HL-60/S4 (cell line): ENCODE measurements around the gene L3MBTL2.

Experiments
- in situ Hi-C: fragments of 300-500 bp; cut with MboI; formaldehyde crosslinking; loops from 2 replicates; pipeline ENCODE4 v1.14.3; 2022; ENCODE audit warnings: low sequenced_read_pairs

The L3MBTL2 gene

DNA sequence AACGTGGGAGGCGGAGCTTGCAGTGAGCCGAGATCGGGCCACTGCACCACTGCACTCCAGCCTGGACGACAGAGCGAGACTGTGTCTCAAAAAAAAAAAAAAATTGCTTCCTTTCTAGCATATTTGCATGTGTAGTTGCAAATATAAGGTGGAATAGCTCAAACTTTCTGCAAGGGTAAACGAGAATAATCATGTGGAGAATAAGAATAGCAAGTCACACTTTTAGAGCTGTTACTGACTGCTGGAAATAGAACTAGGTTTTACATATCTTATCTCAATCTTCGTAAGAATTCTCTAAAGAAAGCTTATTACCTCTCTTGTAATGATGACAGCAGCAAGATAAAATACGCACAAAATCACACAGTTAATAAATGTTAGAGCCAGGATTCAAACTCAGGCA lies 1.6 kb downstream of the L3MBTL2 start:
- in situ Hi-C loops, result no loop called here

DNA sequence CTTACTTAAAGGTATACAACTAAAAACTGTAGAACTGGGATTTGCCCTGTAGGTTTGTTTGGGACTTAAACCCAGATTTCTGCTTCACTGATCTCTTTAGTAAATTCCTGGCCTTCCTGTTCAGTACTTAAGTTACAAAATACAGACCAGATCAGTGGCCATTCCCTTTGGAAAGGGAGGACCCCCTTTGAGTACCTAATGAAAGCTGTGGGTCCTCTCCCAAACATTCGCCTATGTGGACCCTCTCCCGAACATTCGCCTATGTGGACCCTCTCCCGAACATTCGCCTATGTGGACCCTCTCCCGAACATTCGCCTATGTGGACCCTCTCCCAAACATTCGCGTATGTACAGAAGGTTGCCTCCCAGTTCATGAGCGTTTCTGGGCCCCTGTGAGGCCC lies 10.3 kb downstream of the L3MBTL2 start:
- in situ Hi-C loops, result no loop called here

DNA sequence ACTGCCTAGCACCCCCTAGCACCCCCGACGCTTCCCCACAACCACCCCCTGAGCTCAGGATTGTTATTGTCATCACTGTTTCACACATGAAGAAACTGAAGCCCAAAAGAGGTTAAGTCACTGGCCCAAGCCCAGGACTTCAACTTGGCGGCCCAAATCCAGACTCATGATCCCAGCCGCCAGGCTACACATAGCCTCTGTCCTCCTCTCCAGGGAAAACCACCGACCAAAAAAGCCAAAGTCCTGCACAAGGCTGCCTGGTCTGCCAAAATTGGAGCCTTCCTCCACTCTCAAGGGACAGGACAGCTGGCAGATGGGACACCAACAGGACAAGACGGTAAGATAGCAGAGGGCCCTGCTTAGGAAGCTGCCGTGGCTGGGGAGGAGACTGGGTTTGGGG lies 10.8 kb downstream of the L3MBTL2 start:
- in situ Hi-C loops, result no loop called here

DNA sequence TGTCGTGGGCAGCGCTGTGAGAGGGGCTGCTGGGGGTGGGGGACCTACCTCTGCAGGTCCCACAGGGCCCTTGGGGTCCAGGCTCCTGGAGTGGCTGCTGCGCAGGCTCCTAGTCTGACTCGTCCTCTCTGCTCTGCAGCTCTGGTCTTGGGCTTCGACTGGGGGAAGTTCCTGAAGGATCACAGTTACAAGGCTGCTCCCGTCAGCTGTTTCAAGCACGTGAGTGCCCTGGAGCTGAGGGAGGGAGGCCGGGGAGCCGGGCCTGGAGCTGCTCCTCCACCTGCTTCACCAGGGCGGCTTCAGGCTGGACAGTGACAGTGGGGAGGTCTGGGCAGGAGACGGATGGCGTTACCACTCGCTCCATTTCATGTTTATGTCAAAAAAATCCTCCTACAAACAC lies 11.9 kb downstream of the L3MBTL2 start:
- in situ Hi-C loops, result no loop called here

DNA sequence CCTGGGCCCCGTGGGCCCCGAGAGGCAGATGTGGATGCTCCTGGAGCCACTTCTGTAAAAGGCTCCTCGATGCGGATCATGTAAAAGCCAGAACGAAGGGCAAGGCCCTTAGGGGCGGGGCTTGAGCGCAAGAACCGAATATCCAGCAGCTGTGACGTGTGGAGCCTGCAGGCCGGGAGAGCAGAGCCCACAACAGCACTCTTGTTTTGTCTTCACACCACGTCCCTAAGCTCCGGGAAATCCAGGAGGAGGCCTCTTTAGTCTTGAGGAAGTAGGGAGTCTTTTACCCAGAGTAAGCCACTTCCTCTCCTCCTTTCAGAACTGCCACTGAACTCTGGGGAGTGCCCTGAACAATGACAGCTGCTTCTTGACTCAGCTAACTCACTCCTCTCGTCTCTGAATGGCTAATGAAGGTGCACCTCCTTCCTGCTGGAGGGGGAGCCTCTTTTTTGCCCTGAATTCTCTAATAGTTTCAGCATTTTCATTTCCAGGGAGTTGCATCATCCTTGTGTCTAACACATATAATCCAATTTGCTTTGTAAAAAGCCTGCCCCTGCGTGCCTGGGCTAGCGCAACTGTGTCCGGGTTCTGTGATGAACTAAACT lies 12.5 kb downstream of the L3MBTL2 start:
- in situ Hi-C loops, result no loop called here

DNA sequence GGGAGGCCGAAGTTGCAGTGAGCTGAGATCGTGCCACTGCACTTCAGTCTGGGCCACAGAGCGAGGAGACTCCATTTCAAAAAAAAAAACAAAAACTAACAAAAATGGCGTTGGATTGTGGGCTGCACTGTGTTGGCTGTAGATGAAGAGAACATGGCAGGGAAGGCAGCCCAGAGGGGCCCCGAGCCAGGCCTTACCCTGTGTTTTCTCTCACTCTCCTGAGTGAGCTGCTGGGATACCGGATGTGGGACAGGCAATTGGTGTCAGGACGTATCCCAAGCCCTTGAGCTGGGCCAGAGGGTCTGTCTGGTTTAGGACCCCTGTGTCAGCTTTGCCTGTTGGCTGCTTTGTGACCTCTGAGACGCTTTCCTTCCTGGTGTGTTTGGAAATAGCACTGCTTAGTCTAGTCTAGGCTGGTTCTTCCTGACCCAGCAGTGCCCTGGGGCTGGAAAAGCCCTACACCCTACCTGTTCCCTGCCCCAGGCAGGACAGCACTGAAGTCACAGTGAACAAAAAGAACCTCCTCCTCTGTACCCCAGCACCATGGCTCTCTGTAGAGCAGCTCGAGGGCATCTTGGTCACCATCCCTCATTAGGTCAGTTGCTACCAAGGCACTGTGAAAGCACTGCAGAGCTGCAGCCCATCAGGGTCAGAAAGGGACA lies 17.9 kb downstream of the L3MBTL2 start:
- in situ Hi-C loops, result no loop called here

DNA sequence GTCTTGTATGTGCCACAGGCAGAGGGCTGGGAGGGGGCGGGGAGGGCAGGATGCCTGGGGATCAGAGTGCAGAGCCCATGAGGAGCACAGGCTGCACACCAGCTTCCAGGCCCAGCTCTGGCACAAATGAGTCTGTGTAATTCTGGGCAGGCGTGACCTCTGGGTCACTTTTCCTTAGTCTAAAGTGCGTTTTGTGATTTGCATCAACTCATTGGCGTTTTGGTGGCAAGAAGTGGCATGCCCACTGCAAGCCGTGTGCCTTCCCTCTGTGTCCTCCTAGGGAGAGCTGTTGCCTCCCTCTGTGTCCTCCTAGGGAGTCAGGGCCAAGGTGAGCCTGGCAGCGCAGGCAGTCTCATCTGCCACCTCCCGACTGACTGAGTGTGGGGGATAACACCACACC lies 18.4 kb downstream of the L3MBTL2 start:
- in situ Hi-C loops, result no loop called here

DNA sequence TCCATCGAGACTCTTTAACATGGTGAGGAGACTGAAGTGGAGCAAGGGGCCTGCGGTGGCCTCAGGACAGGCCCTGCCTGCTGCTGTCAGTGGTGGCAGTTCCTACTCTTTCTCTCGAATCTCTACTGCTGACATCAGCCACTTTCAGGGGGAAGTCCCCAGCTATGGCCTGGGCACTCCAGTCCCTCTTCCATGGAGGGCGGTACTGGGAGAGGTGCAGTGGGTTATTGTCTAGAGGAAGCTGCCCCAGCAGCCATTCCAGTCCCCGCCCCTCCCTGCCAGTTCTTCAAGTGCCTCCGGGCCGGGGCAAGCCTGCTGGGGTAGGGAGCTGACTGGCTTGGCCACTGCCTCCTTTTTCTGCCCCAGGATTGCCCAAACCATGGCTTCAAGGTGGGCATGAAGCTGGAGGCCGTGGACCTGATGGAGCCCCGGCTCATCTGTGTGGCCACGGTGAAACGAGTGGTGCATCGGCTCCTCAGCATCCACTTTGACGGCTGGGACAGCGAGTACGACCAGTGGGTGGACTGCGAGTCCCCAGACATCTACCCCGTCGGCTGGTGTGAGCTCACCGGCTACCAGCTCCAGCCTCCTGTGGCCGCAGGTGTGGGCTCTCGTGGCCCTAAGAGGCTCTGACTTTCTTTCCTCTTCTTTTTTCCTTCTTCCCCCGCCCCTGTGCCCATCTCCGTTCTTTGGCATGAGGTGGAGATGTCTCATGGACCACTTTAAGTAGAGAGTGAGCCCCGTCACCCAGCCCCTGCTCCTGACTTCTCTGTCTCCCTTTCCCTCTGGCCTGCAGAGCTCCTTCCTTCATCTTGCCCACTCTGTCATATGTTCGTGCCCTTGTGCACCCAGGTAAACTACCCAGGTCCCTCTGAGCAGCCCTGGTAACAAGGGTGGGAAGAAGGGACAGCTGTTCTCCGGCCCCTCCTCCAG lies 21.9 kb downstream of the L3MBTL2 start:
- in situ Hi-C loops, result no loop called here

DNA sequence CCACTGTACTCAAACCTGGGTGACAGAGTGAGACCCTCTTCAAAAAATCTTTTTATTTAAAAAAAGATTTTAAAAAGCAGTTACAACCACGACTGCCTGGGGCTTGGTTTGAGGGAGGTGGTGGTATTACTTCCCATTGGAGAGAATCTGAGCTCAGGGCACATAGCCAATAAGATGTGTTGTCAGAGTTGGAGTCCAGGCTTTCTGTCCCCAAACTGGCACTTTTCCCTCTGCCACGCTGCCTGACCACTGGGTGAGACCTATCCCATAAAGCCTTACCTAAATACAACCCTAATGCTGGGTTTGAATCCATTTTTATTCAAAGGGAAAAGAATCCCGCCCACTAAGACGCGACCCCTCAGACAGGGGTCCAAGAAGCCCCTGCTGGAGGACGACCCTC lies 24.1 kb downstream of the L3MBTL2 start:
- in situ Hi-C loops, result no loop called here

DNA sequence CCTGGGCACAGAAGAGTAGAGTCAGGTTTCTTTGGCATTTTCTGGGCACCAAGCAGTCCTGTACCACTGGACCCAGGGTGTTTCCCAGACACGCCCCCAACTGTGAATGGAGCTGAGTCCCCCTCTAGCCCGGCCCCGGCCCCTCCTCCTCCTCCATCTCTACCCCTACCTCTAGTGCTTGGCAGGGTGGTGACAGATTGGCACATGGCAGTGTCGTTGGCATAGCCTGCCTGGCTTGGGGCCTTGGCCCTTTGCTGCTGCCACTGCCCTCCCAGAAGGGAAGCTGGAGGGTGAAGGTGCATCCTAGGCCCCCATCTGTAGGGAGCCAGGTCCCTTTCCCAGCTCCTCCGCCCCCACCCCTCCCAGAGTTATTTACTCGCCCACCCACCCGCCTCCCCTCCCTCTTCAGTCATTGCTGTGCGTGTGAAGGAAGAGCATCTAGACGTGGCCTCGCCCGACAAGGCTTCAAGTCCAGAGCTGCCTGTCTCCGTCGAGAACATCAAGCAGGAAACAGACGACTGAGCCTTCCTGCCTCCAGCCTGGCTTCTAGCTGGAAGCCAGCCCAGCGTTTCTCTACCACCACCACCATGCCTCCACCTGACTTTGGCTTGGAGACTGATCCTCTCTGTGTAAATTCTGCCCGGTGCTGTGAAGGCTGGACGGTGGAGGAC lies 24.8 kb downstream of the L3MBTL2 start:
- in situ Hi-C loops, result no loop called here

DNA sequence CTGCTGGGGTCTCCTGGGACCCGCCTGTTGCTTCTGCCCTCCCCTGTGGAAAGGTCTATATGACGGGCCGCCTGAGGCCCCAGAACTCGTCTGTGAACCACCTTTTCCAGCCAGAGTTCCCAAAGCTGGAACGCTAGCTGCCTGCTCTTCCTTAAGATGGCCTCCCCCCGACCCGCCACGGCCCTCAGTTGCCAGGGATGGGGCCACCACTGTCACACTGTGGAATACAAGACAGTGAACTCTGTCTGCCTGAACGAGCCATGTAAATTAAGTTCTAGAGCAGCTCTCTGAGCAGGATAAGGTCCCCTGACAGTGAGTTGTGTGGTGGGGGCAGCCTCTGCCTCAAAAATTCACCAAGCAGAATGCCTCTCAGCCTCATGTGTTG lies 25.3 kb downstream of the L3MBTL2 start:
- in situ Hi-C loops, result no loop called here

DNA sequence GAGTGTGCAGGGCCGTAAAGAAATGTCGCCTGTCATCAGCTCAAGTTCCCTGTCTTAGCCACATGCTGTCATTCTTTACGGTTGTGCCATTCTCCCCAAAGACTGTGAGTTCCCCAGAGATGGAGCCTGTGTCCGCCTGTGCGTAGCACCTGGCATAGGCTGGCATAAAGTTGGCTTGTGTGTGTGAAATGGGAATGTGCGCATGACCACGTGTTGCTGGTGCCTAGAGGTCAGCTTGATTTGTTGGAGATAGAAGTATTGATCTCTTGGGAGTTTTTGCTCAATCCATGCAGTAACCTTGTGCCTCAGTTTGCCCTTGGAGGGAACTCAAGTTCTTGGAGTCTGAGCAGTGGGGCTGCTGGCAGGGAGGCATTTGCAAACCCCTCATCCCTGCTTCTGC lies 26.3 kb downstream of the L3MBTL2 start:
- in situ Hi-C loops, result no loop called here

DNA sequence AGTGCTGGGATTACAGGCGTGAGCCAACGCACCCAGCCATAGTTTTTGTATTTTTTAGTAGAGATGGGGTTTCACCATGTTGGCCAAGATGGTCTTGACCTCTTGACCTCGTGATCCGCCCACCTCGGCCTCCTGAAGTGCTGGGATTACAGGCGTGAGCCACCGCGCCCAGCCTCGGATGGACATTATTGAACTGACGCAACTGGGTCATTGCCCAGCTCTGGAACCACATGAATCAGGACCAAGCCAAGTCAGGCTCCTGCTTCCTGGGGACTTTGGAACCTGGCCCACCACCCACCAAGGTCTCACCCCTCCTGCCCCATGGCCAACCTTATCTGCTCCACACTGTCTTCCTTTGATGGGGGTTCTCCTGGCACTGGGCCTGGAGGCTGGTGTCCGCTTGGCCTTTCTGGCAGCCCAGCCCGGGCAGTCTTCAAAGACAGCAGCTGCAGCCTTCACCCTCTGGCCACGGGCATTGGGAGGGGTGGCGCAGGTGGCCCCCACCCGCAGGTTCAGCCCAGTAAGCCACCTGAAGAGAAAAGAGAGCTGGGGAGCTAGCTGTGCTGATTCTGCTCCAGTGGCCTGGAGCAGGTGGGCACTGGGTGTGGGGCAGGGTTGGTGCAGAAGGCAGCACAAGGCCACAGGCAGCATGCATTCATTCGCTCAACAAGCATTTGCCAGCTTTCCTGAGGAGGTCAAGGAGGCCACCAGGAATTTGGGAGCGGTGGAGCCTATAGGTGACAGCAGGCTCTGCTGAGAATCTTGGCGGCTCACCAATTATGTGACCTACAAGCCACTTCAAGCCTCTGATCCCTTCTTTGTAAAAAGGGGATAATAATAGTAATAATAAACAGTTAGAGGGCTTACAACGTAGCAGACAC lies 29.9 kb downstream of the L3MBTL2 start:
- in situ Hi-C loops, result no loop called here

DNA sequence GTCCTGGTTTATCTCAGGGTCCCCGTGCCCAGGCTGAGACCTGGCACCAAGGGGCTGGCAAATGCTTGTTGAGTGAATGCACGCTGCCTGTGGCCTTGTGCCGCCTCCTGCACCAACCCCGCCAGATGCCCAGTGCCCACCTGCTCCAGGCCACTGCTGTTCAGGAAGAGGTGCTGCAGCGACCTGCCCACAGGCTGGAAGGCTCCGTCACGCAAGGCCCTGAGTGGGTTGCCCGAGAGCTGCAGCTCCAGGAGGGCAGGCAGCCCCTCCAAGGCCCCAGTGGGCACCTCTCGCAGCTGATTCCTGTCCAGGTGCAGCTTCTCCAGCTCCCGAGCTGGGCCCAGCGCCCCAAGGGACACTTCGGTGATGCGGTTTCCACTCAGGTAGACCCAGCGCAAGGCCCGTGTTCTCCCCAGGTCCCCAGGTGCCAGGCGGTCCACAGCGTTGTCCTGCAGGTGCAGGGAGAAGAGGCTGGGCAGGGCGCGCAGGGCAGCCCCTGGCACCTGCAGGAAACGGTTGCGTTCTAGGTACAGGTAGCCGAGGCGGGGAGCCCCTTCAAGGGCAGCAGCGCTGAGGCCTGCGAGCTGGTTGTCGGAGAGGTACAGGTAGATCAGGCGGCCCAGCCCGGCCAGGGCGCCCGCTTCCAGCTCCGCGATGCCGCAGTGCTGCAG lies 32.1 kb downstream of the L3MBTL2 start:
- in situ Hi-C loops, result no loop called here

DNA sequence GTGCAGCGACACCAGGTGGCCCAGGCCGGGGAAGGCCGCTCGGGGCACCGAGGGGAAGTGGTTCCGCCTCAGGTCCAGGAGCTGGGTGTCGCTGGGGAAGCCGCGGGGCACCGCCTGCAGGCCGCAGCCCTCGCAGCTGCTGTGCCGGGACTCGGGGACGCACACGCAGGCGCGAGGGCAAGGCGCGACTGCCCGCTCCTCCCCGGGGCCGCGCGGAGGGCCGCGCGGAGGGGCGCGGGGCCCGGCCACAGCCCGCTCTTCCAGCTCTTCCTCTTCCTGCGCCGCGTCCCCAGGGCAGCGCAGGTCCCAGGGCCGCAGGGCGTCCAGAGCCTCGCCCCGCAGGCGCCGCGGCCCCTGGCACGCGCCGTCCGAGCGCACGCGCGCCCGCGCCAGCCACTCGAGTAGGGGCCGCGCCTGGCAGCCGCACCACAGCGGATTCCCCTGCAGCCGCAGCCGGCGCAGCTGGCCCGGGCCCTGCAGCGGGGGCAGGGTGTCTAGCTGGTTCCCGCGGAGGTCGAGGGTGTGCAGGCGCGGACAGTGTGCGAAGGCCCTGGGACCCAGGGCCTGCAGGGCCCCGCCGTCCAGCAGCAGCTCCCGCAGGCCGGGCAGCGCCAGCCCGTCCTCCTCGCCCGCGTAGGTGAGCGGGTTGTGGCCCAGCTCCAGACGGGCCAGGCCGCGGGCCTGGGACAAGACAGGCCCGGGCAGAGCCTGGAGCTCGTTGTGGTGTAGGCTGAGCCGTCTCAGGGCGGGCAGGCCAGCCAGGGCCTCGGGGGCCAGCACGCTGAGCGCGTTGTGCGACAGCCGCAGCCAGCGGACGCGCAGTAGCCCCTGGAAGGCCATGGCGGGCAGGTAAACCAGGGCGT lies 32.8 kb downstream of the L3MBTL2 start:
- in situ Hi-C loops, result no loop called here

DNA sequence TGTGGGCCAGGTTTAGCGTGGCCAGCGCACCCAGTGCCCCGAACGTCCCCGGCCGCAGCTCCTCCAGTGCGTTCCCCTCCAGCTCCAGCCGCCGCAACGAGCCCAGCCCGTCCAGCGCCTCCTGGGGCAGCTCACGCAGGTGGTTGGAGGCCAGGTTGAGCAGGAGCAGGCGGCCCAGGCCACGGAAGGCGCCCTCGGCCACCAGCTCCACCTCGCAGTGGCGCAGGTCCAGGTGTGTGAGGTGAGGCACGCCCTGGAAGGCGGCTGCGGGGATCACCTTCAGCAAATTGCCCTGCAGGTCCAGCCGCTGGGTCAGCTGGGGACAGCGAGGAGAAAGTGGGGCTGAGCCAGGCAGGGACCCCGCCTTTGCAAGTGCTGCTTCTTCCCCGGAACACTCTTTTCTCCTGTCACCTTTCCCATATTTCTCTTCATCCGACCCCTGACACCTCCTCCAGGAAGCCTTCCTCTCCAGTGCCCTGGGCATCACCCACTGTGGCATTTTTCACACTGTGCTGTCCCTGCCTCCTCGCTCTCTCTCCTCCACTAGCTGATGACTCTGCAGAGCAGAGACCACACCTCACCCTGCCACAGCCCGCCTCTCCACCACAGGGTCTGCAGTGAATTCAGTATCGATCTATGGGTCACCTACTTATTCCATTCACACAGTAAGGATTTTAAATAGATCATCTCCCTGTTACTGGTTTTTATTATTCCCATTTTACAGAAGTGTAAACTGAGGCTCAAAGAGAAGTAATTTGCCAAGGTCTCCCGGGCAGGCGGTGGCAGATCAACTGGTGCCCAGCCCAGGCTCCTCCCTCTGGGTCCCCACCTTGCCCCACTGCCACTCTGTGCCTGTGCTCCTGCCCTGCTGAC lies 33.7 kb downstream of the L3MBTL2 start:
- in situ Hi-C loops, result no loop called here

DNA sequence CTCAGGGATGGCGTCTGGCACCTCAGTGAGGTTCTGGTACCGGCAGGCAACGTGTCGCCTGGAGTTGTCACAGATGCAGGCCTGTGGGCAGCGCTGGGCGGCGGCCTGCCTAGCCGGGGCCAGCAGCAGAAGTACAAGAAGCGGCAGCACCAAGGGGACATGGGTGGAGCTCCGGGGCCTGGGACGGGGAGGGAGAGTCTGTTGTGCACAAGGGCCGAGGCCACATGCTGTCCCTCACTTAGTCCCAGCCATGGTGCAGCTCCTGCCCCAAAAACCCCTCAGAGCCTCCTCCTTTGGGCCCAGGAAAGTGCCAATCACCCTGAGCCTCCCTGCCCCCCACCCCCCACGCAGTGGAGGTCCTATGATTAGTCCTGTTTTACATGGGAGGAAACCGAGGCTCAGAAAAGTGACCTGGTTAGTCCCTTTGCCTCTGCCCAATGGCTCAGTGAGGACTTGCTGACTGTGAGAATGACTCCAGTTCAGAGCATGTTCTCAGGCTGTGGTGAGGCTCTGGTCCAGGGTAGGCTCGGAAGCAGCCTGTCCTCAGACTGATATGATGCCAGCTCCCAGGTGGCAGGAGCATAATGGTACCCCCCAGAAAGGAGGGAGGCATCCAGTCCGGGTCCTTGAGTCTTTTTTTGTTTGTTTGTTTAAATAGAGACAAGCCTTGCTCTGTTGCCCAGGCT lies 34.5 kb downstream of the L3MBTL2 start:
- in situ Hi-C loops, result no loop called here
